H1 (cell line): Measurements from ENCODE around the gene FGD6. TPM values are rescaled to one million over a fixed set of nuclear protein-coding genes. Genes with fewer than 3 reads are reported as not detected.
"Not testable (repeated sequence)": the region's sequence is repeated elsewhere in the genome, so short reads cannot be mapped to it uniquely, and the experiment has no call there.

Source experiments
- CTCF ChIA-PET: fragments of 300-600 bp; sonication (Branson Sonifier 250); formaldehyde crosslinking; loops from one replicate; lab custom pipeline; 2021; ENCODE audit not compliant: partially characterized antibody; lab: Charles Lee
- POLR2A ChIA-PET: fragments of 300-600 bp; sonication (Branson Sonifier 250); formaldehyde crosslinking; loops from one replicate; lab custom pipeline; 2021; ENCODE audit warnings: inconsistent platforms; ENCODE audit not compliant: partially characterized antibody; lab: Charles Lee
- DNase-seq, 2 experiments: peaks; one replicate each; pipeline versions ENCODE4 v3.0.0 to v3.0.0-alpha.2; 2010 to 2022; ENCODE audit warnings: low spot score in 2 of 2, low read depth in 1 of 2, mixed read lengths in 1 of 2
- FAIRE-seq: peaks from 2 replicates; lab custom pipeline; 2011; peaks lifted over from hg19 to GRCh38; lab: Jason Lieb, UNC
- H2AFZ ChIP-seq: 2 replicates; pipeline ENCODE4 v1.8.1; 2012; ENCODE audit warnings: low read length, inconsistent platforms
- H2AK5ac ChIP-seq: 2 replicates; pipeline ENCODE4 v1.6.1; 2013; ENCODE audit warnings: low read depth, low read length
- H2BK120ac ChIP-seq: replicated peaks from 2 replicates; pipeline ENCODE3; 2013; ENCODE audit warnings: low read depth, low read length, inconsistent platforms
- H2BK12ac ChIP-seq: 2 replicates; pipeline ENCODE4 v1.6.1; 2013; ENCODE audit warnings: low read depth, low read length
- H2BK15ac ChIP-seq: 2 replicates; pipeline ENCODE4 v1.6.1; 2013; ENCODE audit warnings: low read length
- H2BK20ac ChIP-seq: 2 replicates; pipeline ENCODE4 v1.6.1; 2013; ENCODE audit warnings: low read length
- H2BK5ac ChIP-seq: 2 replicates; pipeline ENCODE4 v1.6.1; 2013; ENCODE audit warnings: low read depth, low read length
- H3K14ac ChIP-seq: 2 replicates; pipeline ENCODE4 v1.6.1; 2013; ENCODE audit warnings: inconsistent platforms; ENCODE audit not compliant: insufficient read length
- H3K18ac ChIP-seq: 2 replicates; pipeline ENCODE4 v1.6.1; 2013; ENCODE audit warnings: low read length; ENCODE audit errors: extremely low read depth
- H3K23ac ChIP-seq: 2 replicates; pipeline ENCODE4 v1.6.1; 2013; ENCODE audit warnings: inconsistent platforms; ENCODE audit not compliant: insufficient read length
- H3K23me2 ChIP-seq: 2 replicates; pipeline ENCODE4 v1.6.1; 2013; ENCODE audit warnings: low read depth, low read length
- H3K27ac ChIP-seq: 2 replicates; pipeline ENCODE4 v1.6.1; 2011; ENCODE audit warnings: low read depth, low read length, inconsistent platforms
- H3K27me3 ChIP-seq, 4 experiments: replicated peaks in 1 of 4; 1 replicate in 1 of 4; 2 replicates in 3 of 4; pipeline versions ENCODE4 v1.6.1 to v1.8.1; 2011 to 2013; ENCODE audit warnings: low read length in 3 of 4, mild to moderate bottlenecking in 3 of 4, inconsistent platforms in 2 of 4, mixed read lengths in 2 of 4, moderate library complexity in 1 of 4; ENCODE audit not compliant: control insufficient read depth in 3 of 4, insufficient read depth in 3 of 4; ENCODE audit errors: extremely low read depth in 1 of 4
- H3K36me3 ChIP-seq, 4 experiments: 2 replicates each; pipeline versions ENCODE4 v1.6.1 to v1.8.1; 2011 to 2013; ENCODE audit warnings: mild to moderate bottlenecking in 4 of 4, low read length in 3 of 4, moderate library complexity in 2 of 4, control low read depth in 1 of 4, inconsistent platforms in 1 of 4; ENCODE audit not compliant: insufficient read depth in 4 of 4, control insufficient read depth in 2 of 4
- H3K4ac ChIP-seq: replicated peaks from 2 replicates; pipeline ENCODE3; 2013; ENCODE audit warnings: low read length, low read depth, mixed read lengths, inconsistent platforms; ENCODE audit not compliant: insufficient read length
- H3K4me1 ChIP-seq, 4 experiments: replicated peaks in 1 of 4; 1 replicate in 1 of 4; 2 replicates in 3 of 4; pipeline versions ENCODE4 v1.6.1 to v1.8.1; 2011 to 2013; ENCODE audit warnings: low read length in 3 of 4, inconsistent platforms in 2 of 4, mixed read lengths in 1 of 4; ENCODE audit not compliant: insufficient read depth in 4 of 4, control insufficient read depth in 3 of 4
- H3K4me2 ChIP-seq, 2 experiments: 2 replicates each; pipeline versions ENCODE4 v1.6.1 to v1.8.1; 2011 to 2013; ENCODE audit warnings: low read depth in 2 of 2, low read length in 2 of 2, control low read depth in 1 of 2, inconsistent platforms in 1 of 2, mild to moderate bottlenecking in 1 of 2; ENCODE audit not compliant: insufficient read depth in 1 of 2
- H3K4me3 ChIP-seq, 4 experiments: fragments of 200-600, 300-600 bp in 1 of 4; sonication (generic), shearing (Covaris generic), sonication (Bioruptor Twin) in 1 of 4; 2 replicates each; pipeline versions ENCODE4 v1.5.1 to v1.8.1; 2011 to 2016; ENCODE audit warnings: low read length in 4 of 4, low read depth in 3 of 4, control low read depth in 2 of 4, inconsistent platforms in 2 of 4, mild to moderate bottlenecking in 2 of 4, mixed read lengths in 1 of 4, moderate library complexity in 1 of 4; ENCODE audit not compliant: insufficient read depth in 2 of 4; ENCODE audit errors: extremely low read depth in 1 of 4
- H3K56ac ChIP-seq: replicated peaks from 2 replicates; pipeline ENCODE3; 2013; ENCODE audit warnings: low read depth, mild to moderate bottlenecking, mixed read lengths, low read length, inconsistent platforms; ENCODE audit not compliant: insufficient read length
- H3K79me1 ChIP-seq: 2 replicates; pipeline ENCODE4 v1.6.1; 2013; ENCODE audit warnings: low read depth, low read length, control low read depth
- H3K79me2 ChIP-seq, 2 experiments: 2 replicates each; pipeline versions ENCODE4 v1.6.1 to v1.8.1; 2012 to 2013; ENCODE audit warnings: low read length in 2 of 2, mild to moderate bottlenecking in 2 of 2, inconsistent platforms in 1 of 2; ENCODE audit not compliant: insufficient read depth in 2 of 2, control insufficient read depth in 1 of 2
- H3K9ac ChIP-seq, 4 experiments: replicated peaks in 1 of 4; 1 replicate in 1 of 4; 2 replicates in 3 of 4; pipeline versions ENCODE4 v1.6.1 to v1.8.1; 2011 to 2013; ENCODE audit warnings: low read depth in 3 of 4, low read length in 3 of 4, control low read depth in 2 of 4, mild to moderate bottlenecking in 2 of 4, moderate library complexity in 2 of 4, inconsistent platforms in 1 of 4; ENCODE audit errors: extremely low read depth in 1 of 4
- H3K9me3 ChIP-seq, 2 experiments: 2 replicates each; pipeline versions ENCODE4 v1.6.1 to v1.8.1; 2012 to 2013; ENCODE audit warnings: mild to moderate bottlenecking in 2 of 2, moderate library complexity in 2 of 2, control low read depth in 1 of 2, inconsistent platforms in 1 of 2, low read depth in 1 of 2, low read length in 1 of 2, mixed read lengths in 1 of 2; ENCODE audit not compliant: insufficient read depth in 2 of 2
- H4K20me1 ChIP-seq, 2 experiments: replicated peaks in 1 of 2; 2 replicates each; pipeline versions ENCODE3 to v1.8.1; 2011 to 2013; ENCODE audit warnings: inconsistent platforms in 2 of 2, low read length in 2 of 2, mild to moderate bottlenecking in 1 of 2; ENCODE audit not compliant: insufficient read depth in 2 of 2, control insufficient read depth in 1 of 2
- H4K5ac ChIP-seq: 2 replicates; pipeline ENCODE4 v1.6.1; 2013; ENCODE audit warnings: low read length, low read depth, mixed read lengths, inconsistent platforms; ENCODE audit not compliant: insufficient read length
- H4K8ac ChIP-seq: 2 replicates; pipeline ENCODE4 v1.8.0; 2013; ENCODE audit warnings: mild to moderate bottlenecking, moderate library complexity, low read length, inconsistent platforms; ENCODE audit not compliant: insufficient read depth; ENCODE audit errors: extremely low read depth
- H4K91ac ChIP-seq: replicated peaks from 2 replicates; pipeline ENCODE3; 2013; ENCODE audit warnings: low read length, mixed read lengths, inconsistent platforms; ENCODE audit not compliant: insufficient read length
- WGBS, 2 experiments: shearing (Covaris generic) in 1 of 2; methylation state at CpG; one replicate each; pipeline versions ENCODE4 v1.1.6 to v1.1.7; 2013 to 2015; ENCODE audit warnings: low lambda C conversion rate in 2 of 2, mixed read lengths in 2 of 2, inconsistent platforms in 1 of 2, low coverage in 1 of 2, missing lambda C conversion rate in 1 of 2; ENCODE audit not compliant: insufficient replicate concordance in 2 of 2, insufficient coverage in 1 of 2, insufficient read length in 1 of 2; ENCODE audit errors: extremely low coverage in 1 of 2, missing lambda C conversion rate in 1 of 2; 5-methylcytosine and 5-hydroxymethylcytosine counted together
- polyA plus RNA-seq, 7 experiments: library from polyadenylated mRNA; depleted of rRNA in 3 of 7; stranded (reverse) in 5 of 7; unstranded in 2 of 7; fragments of >200 nt in 5 of 7; fragments of 200-250 nt in 2 of 7; gene quantifications; 1 replicate in 5 of 7; 2 replicates in 1 of 7; 4 replicates in 1 of 7; pipeline versions ENCODE4 v1.2.1 to v1.2.3, GENCODE V29; 2011 to 2013; ENCODE audit warnings: missing spikeins in 2 of 7, mixed read lengths in 2 of 7
- total RNA-seq: library from RNA; stranded (reverse); fragmentation: NEBNext Ultra II Directional; extraction: Animal tissue kit (Norgen Biotek cat#: 25700); gene quantifications from 2 replicates; pipeline ENCODE4 v1.2.1, GENCODE V29; 2021

The FGD6 gene
- total and polyA plus RNA-seq, 2 of the 8 experiments (the other 6 are each of a cell fraction or from before 2014, with no cell fraction given): 12.2 to 24.3 TPM

GRCh38 chr12:95239835-95240234 lies 22.6 kb upstream of the FGD6 start:
- H3K36me3 ChIP-seq: peaks cover 0 to 11% (median 5%) of the 10 kb centered on the region in 4 experiments; a peak in 2 of 8 replicates
- not testable (repeated sequence) for H3K27ac ChIP-seq, H3K4me1 ChIP-seq, H3K18ac ChIP-seq, H2BK20ac ChIP-seq, DNase-seq, H2AK5ac ChIP-seq, H2BK120ac ChIP-seq, H2BK12ac ChIP-seq, H3K56ac ChIP-seq, H2BK5ac ChIP-seq, H3K4me3 ChIP-seq, H3K9ac ChIP-seq, H4K20me1 ChIP-seq, H4K91ac ChIP-seq, H2AFZ ChIP-seq, H3K23ac ChIP-seq, H3K27me3 ChIP-seq, H4K5ac ChIP-seq, FAIRE-seq, H2BK15ac ChIP-seq, H3K4ac ChIP-seq, H3K4me2 ChIP-seq, H4K8ac ChIP-seq, H3K23me2 ChIP-seq, H3K79me1 ChIP-seq, H3K14ac ChIP-seq
- H3K79me2 ChIP-seq: peaks cover 0 to 76% of the 10 kb centered on the region in 2 experiments; a peak in 3 of 4 replicates
- ChIA-PET POLR2A (interaction anchor here (0.8 kb wide), 1 partner anchor 44 kb away, joined by 3 read pairs; no protein-coding TSS in a partner anchor), CTCF (interaction anchor here (1.0 kb wide), 1 partner anchor 18 kb away, joined by 3 read pairs; no protein-coding TSS in a partner anchor)
- WGBS, 2 experiments: 65% methylated on average over 2 of the region's 2 CpGs; no CpG with 5 or more reads in 1 of the 2 experiments
- peaks cover 0 to 11% of the 10 kb centered on the region in 2 experiments; a peak in 1 of 4 replicates for H3K9me3 ChIP-seq
